Loucy (cell line): ENCODE results near the gene HADHB.

Source experiments
- CTCF ChIP-seq: fragments of 200-600 bp; sonication (generic); conservative IDR thresholded peaks from 2 replicates; pipeline ENCODE4 v1.5.1; 2014; ENCODE audit warnings: mild to moderate bottlenecking, antibody characterized with exemption, low read length
- EZH2phosphoT487 ChIP-seq: fragments of 200-600 bp; IDR thresholded peaks from 2 replicates; pipeline ENCODE4 v1.6.1; 2018; ENCODE audit warnings: antibody characterized with exemption, mild to moderate bottlenecking, moderate library complexity, borderline replicate concordance

GRCh38 chr2:26312471-26312870, 67.7 kb downstream of the HADHB start:
- TF ChIP-seq CTCF (no peak), EZH2phosphoT487 (no peak)
